Spleen (tissue), 7 donors: ENCODE results near the gene CCDC102A.

Source experiments
- CTCF ChIP-seq, 11 experiments: fragments of 200-600 bp in 7 of 11; fragments of 450-650 bp in 4 of 11; sonication (generic) in 4 of 11; IDR thresholded peaks in 8 of 11; conservative IDR thresholded peaks in 3 of 11; 1 replicate in 7 of 11; 2 replicates in 4 of 11; pipeline versions ENCODE4 v1.4.0 to v1.8.0; 2016 to 2021; ENCODE audit warnings: antibody characterized with exemption in 11 of 11, inconsistent platforms in 4 of 11, mild to moderate bottlenecking in 1 of 11
- POLR2A ChIP-seq, 3 donors: fragments of 450-650 bp; IDR thresholded peaks; one replicate each; pipeline ENCODE4 v1.5.1; 2017; ENCODE audit warnings: antibody characterized with exemption in 3 of 3, mild to moderate bottlenecking in 1 of 3
- POLR2AphosphoS5 ChIP-seq, 3 donors: sonication (generic); formaldehyde crosslinking; IDR thresholded peaks; one replicate each; pipeline ENCODE4 v1.5.1; 2017; ENCODE audit warnings: antibody characterized with exemption in 3 of 3
- donor health status: DM: no; HTN: no; CAD: no; lungs with moderate emphysema.
- donor health status: DM: no; HTN: no; CAD: no.
- donor health status: DM: no; HTN: no; CAD: no.

GRCh38 chr16:57539072-57539796 is 2.9 kb upstream of the CCDC102A start:
- no peak for TF ChIP-seq CTCF (IDR thresholded peaks at IDR 0.05 in 8 of 11, conservative IDR thresholded peaks at IDR 0.05 in 3 of 11)
- no peak for TF ChIP-seq POLR2A (IDR thresholded peaks at IDR 0.05)
- TF ChIP-seq POLR2AphosphoS5 (IDR thresholded peaks at IDR 0.05): no peak
